HepG2 (cell line): ENCODE results near the gene CD248. TPM values are rescaled to one million over a fixed set of nuclear protein-coding genes. Genes with fewer than 3 reads are reported as not detected.
A peak's percentile ranks its signal among the peaks of the same experiment; 100 is the strongest.

Experiments used
- DR1 ChIP-seq: sonication (generic); formaldehyde crosslinking; IDR thresholded peaks from 2 replicates; pipeline ENCODE4 v1.8.0; 2021; ENCODE audit warnings: mild to moderate bottlenecking, missing genetic modification reagents, inconsistent platforms
- FOXK1 ChIP-seq: sonication (generic); formaldehyde crosslinking; IDR thresholded peaks from 2 replicates; pipeline ENCODE4 v1.4.0; 2020; ENCODE audit warnings: low read depth, missing genetic modification reagents, borderline replicate concordance
- GLI4 ChIP-seq: sonication (generic); formaldehyde crosslinking; IDR thresholded peaks from 2 replicates; pipeline ENCODE4 v1.5.1; 2020; ENCODE audit warnings: missing genetic modification reagents, mild to moderate bottlenecking, moderate library complexity, borderline replicate concordance
- JARID2 ChIP-seq: sonication (generic); formaldehyde crosslinking; IDR thresholded peaks from 2 replicates; pipeline ENCODE4 v1.8.1; 2023; ENCODE audit warnings: missing genetic modification reagents, inconsistent platforms; ENCODE audit not compliant: insufficient replicate concordance
- MTA1 ChIP-seq: sonication (generic); formaldehyde crosslinking; IDR thresholded peaks from 2 replicates; pipeline ENCODE4 v1.4.0; 2020; ENCODE audit warnings: missing genetic modification reagents, mild to moderate bottlenecking, borderline replicate concordance
- NCOA2 ChIP-seq: sonication (generic); formaldehyde crosslinking; IDR thresholded peaks from 2 replicates; pipeline ENCODE4 v1.8.0; 2022; ENCODE audit warnings: inconsistent platforms
- NFE2 ChIP-seq: sonication (generic); formaldehyde crosslinking; IDR thresholded peaks from 2 replicates; pipeline ENCODE4 v1.4.0; 2020; ENCODE audit warnings: missing genetic modification reagents
- PAX8 ChIP-seq: sonication (generic); formaldehyde crosslinking; IDR thresholded peaks from 2 replicates; pipeline ENCODE4 v1.8.0; 2022; ENCODE audit warnings: mild to moderate bottlenecking, missing genetic modification reagents, borderline replicate concordance
- THAP7 ChIP-seq: sonication (generic); formaldehyde crosslinking; IDR thresholded peaks from 2 replicates; pipeline ENCODE4 v1.8.1; 2023; ENCODE audit warnings: mild to moderate bottlenecking, missing genetic modification reagents
- TRIM24 ChIP-seq: sonication (generic); formaldehyde crosslinking; IDR thresholded peaks from 2 replicates; pipeline ENCODE4 v1.8.0; 2022; ENCODE audit warnings: mild to moderate bottlenecking, missing genetic modification reagents
- ZFY ChIP-seq: sonication (generic); formaldehyde crosslinking; IDR thresholded peaks from 2 replicates; pipeline ENCODE4 v1.4.0; 2020; ENCODE audit warnings: missing genetic modification reagents
- ZNF101 ChIP-seq: sonication (generic); formaldehyde crosslinking; IDR thresholded peaks from 2 replicates; pipeline ENCODE4 v1.4.0; 2020; ENCODE audit warnings: mild to moderate bottlenecking, low read depth, missing genetic modification reagents, borderline replicate concordance
- ZNF24 ChIP-seq: fragments of 450-650 bp; IDR thresholded peaks from 2 replicates; pipeline ENCODE4 v1.6.1; 2017; ENCODE audit warnings: antibody characterized with exemption, mild to moderate bottlenecking
- ZNF296 ChIP-seq: sonication (generic); formaldehyde crosslinking; conservative IDR thresholded peaks from 2 replicates; pipeline ENCODE4 v1.5.0; 2020; ENCODE audit warnings: mild to moderate bottlenecking, missing genetic modification reagents
- ZNF318 ChIP-seq: sonication (generic); formaldehyde crosslinking; IDR thresholded peaks from 2 replicates; pipeline ENCODE4 v1.4.0; 2020; ENCODE audit warnings: mild to moderate bottlenecking, missing genetic modification reagents
- ZNF607 ChIP-seq: sonication (generic); formaldehyde crosslinking; IDR thresholded peaks from 2 replicates; pipeline ENCODE4 v1.5.1; 2020; ENCODE audit warnings: missing genetic modification reagents, mild to moderate bottlenecking, borderline replicate concordance
- ZNF670 ChIP-seq: sonication (generic); formaldehyde crosslinking; IDR thresholded peaks from 2 replicates; pipeline ENCODE4 v1.8.0; 2022; ENCODE audit warnings: mild to moderate bottlenecking, missing genetic modification reagents, borderline replicate concordance
- ZNF878 ChIP-seq: sonication (generic); formaldehyde crosslinking; IDR thresholded peaks from 2 replicates; pipeline ENCODE4 v1.8.1; 2023; ENCODE audit warnings: mild to moderate bottlenecking, missing genetic modification reagents, moderate library complexity
- polyA plus RNA-seq, 8 experiments: library from polyadenylated mRNA; depleted of rRNA in 3 of 8; stranded (reverse) in 7 of 8; unstranded in 1 of 8; fragments of >200 nt; fragmentation: Illumina TruSeq in 4 of 8; extraction: Trizol in 4 of 8; gene quantifications; 2 replicates each; pipeline versions ENCODE4 v1.2.1 to v1.2.3, GENCODE V29; 2011 to 2016; ENCODE audit warnings: low read depth in 4 of 8, missing spikeins in 1 of 8, mixed read lengths in 1 of 8; ENCODE audit not compliant: insufficient read depth in 1 of 8
- total RNA-seq, 5 experiments: library from RNA; depleted of rRNA; stranded (reverse); fragments of >200 nt; fragmentation: Illumina TruSeq; extraction: Trizol; gene quantifications; 2 replicates each; pipeline ENCODE4 v1.2.3, GENCODE V29; 2016; ENCODE audit warnings: low read depth in 1 of 5
- TF ChIP-seq, protein P1 (sequence below): sonication (generic); formaldehyde crosslinking; IDR thresholded peaks from 2 replicates; pipeline ENCODE4 v1.5.0; 2020; ENCODE audit warnings: mild to moderate bottlenecking, missing genetic modification reagents

CD248 gene
- total and polyA plus RNA-seq, 2 of the 13 experiments (the other 11 are each of a cell fraction or from before 2014, with no cell fraction given): 0.25 to 0.35 TPM

- TF ChIP-seq FOXK1 (CRISPR knock-in tag) (0 out of 2 replicates have a peak, but pooled peaks have one; percentile 2), ZNF24 (0 out of 2 replicates have a peak, but pooled peaks have one; percentile 23), ZNF670 (CRISPR knock-in tag) (no peak), GLI4 (CRISPR knock-in tag) (no peak), DR1 (CRISPR knock-in tag) (no peak; the same call in 1 of the 2 replicates), ZNF878 (CRISPR knock-in tag) (no peak), JARID2 (CRISPR knock-in tag) (peak; percentile 9), ZNF296 (CRISPR knock-in tag) (no peak), NFE2 (CRISPR knock-in tag) (no peak), PAX8 (0 out of 2 replicates have a peak, but pooled peaks have one; percentile 61), ZNF607 (CRISPR knock-in tag) (no peak), THAP7 (no peak), ZNF318 (CRISPR knock-in tag) (no peak), ZFY (CRISPR knock-in tag) (peak; percentile 56), ZNF101 (CRISPR knock-in tag) (no peak), NCOA2 (peak; percentile 9; the same call in 1 of the 2 replicates), MTA1 (CRISPR knock-in tag) (peak; percentile 50; the same call in 1 of the 2 replicates), TRIM24 (CRISPR knock-in tag) (no peak)
- TF ChIP-seq, protein P1, sequence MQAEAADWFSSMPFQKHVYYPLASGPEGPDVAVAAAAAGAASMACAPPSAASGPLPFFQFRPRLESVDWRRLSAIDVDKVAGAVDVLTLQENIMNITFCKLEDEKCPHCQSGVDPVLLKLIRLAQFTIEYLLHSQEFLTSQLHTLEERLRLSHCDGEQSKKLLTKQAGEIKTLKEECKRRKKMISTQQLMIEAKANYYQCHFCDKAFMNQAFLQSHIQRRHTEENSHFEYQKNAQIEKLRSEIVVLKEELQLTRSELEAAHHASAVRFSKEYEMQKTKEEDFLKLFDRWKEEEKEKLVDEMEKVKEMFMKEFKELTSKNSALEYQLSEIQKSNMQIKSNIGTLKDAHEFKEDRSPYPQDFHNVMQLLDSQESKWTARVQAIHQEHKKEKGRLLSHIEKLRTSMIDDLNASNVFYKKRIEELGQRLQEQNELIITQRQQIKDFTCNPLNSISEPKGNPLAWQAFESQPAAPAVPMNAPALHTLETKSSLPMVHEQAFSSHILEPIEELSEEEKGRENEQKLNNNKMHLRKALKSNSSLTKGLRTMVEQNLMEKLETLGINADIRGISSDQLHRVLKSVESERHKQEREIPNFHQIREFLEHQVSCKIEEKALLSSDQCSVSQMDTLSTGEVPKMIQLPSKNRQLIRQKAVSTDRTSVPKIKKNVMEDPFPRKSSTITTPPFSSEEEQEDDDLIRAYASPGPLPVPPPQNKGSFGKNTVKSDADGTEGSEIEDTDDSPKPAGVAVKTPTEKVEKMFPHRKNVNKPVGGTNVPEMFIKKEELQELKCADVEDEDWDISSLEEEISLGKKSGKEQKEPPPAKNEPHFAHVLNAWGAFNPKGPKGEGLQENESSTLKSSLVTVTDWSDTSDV (CRISPR knock-in tag): no peak
Measured at GRCh38 chr11:66311965-66312548, 4.8 kb downstream of the CD248 start (continued).
